Trophoblast cell (in vitro differentiated cells and primary cell): Measurements from ENCODE around the gene LHX2.
"Not testable (repeated sequence)": the region's sequence is repeated elsewhere in the genome, so short reads cannot be mapped to it uniquely, and the experiment has no call there.

Experiments
- DNase-seq, 2 donors: peaks; one replicate each; pipeline ENCODE4 v3.0.0-alpha.2; 2016
- H2AFZ ChIP-seq: 2 replicates; pipeline ENCODE4 v1.6.1; 2013; ENCODE audit warnings: low read length, moderate library complexity, mild to moderate bottlenecking; ENCODE audit not compliant: insufficient read depth, poor library complexity
- H2AK5ac ChIP-seq: 2 replicates; pipeline ENCODE4 v1.6.1; 2013; ENCODE audit warnings: mild to moderate bottlenecking, low read length
- H2BK120ac ChIP-seq: 2 replicates; pipeline ENCODE4 v1.6.1; 2013; ENCODE audit warnings: low read length, mild to moderate bottlenecking, moderate library complexity; ENCODE audit not compliant: insufficient read depth, poor library complexity
- H2BK12ac ChIP-seq: 2 replicates; pipeline ENCODE4 v1.6.1; 2013; ENCODE audit warnings: mild to moderate bottlenecking, low read length, moderate library complexity
- H2BK5ac ChIP-seq: 2 replicates; pipeline ENCODE4 v1.6.1; 2013; ENCODE audit warnings: low read length, low read depth, moderate library complexity, mild to moderate bottlenecking; ENCODE audit not compliant: poor library complexity
- H3K14ac ChIP-seq: 2 replicates; pipeline ENCODE4 v1.6.1; 2013; ENCODE audit warnings: mild to moderate bottlenecking, low read length
- H3K18ac ChIP-seq: 2 replicates; pipeline ENCODE4 v1.6.1; 2013; ENCODE audit warnings: mild to moderate bottlenecking, low read length
- H3K23ac ChIP-seq: 2 replicates; pipeline ENCODE4 v1.6.1; 2013; ENCODE audit warnings: low read length
- H3K27ac ChIP-seq: 2 replicates; pipeline ENCODE4 v1.5.1; 2013; ENCODE audit warnings: low read depth, mild to moderate bottlenecking, inconsistent platforms, low read length, moderate library complexity
- H3K27me3 ChIP-seq: 2 replicates; pipeline ENCODE4 v1.6.1; 2013; ENCODE audit warnings: inconsistent platforms, mild to moderate bottlenecking, low read length, moderate library complexity; ENCODE audit not compliant: insufficient read depth
- H3K36me3 ChIP-seq, 2 experiments: 1 replicate in 1 of 2; 2 replicates in 1 of 2; pipeline ENCODE4 v1.6.1; 2013; ENCODE audit warnings: low read length in 2 of 2, mild to moderate bottlenecking in 2 of 2, moderate library complexity in 1 of 2; ENCODE audit not compliant: insufficient read depth in 2 of 2, control insufficient read depth in 1 of 2
- H3K4ac ChIP-seq: 2 replicates; pipeline ENCODE4 v1.6.1; 2013; ENCODE audit warnings: low read depth, mild to moderate bottlenecking, low read length, moderate library complexity
- H3K4me1 ChIP-seq, 2 experiments: 1 replicate in 1 of 2; 2 replicates in 1 of 2; pipeline ENCODE4 v1.6.1; 2013; ENCODE audit warnings: low read length in 2 of 2, mild to moderate bottlenecking in 2 of 2, moderate library complexity in 1 of 2; ENCODE audit not compliant: insufficient read depth in 2 of 2, control insufficient read depth in 1 of 2
- H3K4me2 ChIP-seq: 2 replicates; pipeline ENCODE4 v1.6.1; 2013; ENCODE audit warnings: inconsistent platforms, mild to moderate bottlenecking, low read length, moderate library complexity
- H3K4me3 ChIP-seq: 2 replicates; pipeline ENCODE4 v1.5.1; 2013; ENCODE audit warnings: mild to moderate bottlenecking, low read depth, low read length, inconsistent platforms
- H3K79me1 ChIP-seq: one replicate; pipeline ENCODE4 v1.6.1; 2013; ENCODE audit warnings: low read length
- H3K79me2 ChIP-seq: 2 replicates; pipeline ENCODE4 v1.6.1; 2013; ENCODE audit warnings: low read length, mild to moderate bottlenecking; ENCODE audit not compliant: control insufficient read depth, insufficient read depth, poor library complexity
- H3K9ac ChIP-seq: 2 replicates; pipeline ENCODE4 v1.6.1; 2013; ENCODE audit warnings: mild to moderate bottlenecking, low read length
- H3K9me3 ChIP-seq: 2 replicates; pipeline ENCODE4 v1.6.1; 2013; ENCODE audit warnings: low read depth, mild to moderate bottlenecking, control low read depth, inconsistent platforms, low read length; ENCODE audit not compliant: insufficient read depth
- H4K12ac ChIP-seq: 2 replicates; pipeline ENCODE4 v1.6.1; 2013; ENCODE audit warnings: low read depth, mild to moderate bottlenecking, low read length, moderate library complexity
- H4K8ac ChIP-seq: 2 replicates; pipeline ENCODE4 v1.6.1; 2013; ENCODE audit warnings: low read depth, mild to moderate bottlenecking, low read length, moderate library complexity
- H4K91ac ChIP-seq: one replicate; pipeline ENCODE4 v1.6.1; 2013; ENCODE audit warnings: low read depth, mild to moderate bottlenecking, low read length, moderate library complexity
- WGBS: extraction: QIAGEN DNeasy Blood & Tissue Kit; methylation state at CpG from one replicate; pipeline ENCODE4 v1.1.7; 2013; ENCODE audit warnings: missing lambda C conversion rate; ENCODE audit not compliant: insufficient read length, insufficient coverage; ENCODE audit errors: extremely low coverage; 5-methylcytosine and 5-hydroxymethylcytosine counted together

The LHX2 gene

GRCh38 chr9:123976579-123976978 lies 35.0 kb upstream of the LHX2 start:
- H3K4me2 ChIP-seq, H4K12ac ChIP-seq, H2AFZ ChIP-seq, DNase-seq, H3K4me1 ChIP-seq, H3K14ac ChIP-seq, H3K4ac ChIP-seq, H2BK12ac ChIP-seq, H4K91ac ChIP-seq, H3K23ac ChIP-seq, H3K4me3 ChIP-seq, H2AK5ac ChIP-seq, H3K79me1 ChIP-seq, H3K9ac ChIP-seq, H3K27me3 ChIP-seq, H3K36me3 ChIP-seq, H3K27ac ChIP-seq, H2BK5ac ChIP-seq, H2BK120ac ChIP-seq, H3K18ac ChIP-seq, H4K8ac ChIP-seq, H3K79me2 ChIP-seq: not testable (repeated sequence)
- WGBS, result no CpG with 5 or more reads among the region's 9 CpGs
- peaks cover 16% of the 10 kb centered on the region for H3K9me3 ChIP-seq

DNA sequence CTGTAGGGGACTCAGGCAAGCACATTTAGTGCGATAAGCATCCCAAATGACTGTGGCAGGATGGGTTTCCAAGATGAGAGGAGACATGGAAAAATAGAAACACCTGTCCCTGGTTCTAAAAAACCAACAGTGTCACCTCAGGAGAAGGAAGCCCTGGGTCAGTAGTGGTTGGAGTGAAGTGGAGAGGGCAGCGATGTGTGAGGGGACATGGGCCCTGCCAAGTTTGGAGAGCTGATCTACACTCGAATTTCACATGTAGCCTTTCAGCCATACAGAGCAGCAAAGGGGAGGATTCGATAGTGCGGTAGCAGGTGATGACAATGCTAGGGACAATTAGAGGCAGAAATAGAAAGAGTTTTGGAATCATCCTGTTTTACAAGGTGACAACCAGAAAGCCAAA lies 32.6 kb upstream of the LHX2 start:
- Histone ChIP-seq H2BK5ac (no peak overlapping the region), H3K14ac (no peak overlapping the region), H3K36me3 (no peaks in the 10 kb centered on the region), H3K79me2 (no peaks in the 10 kb centered on the region), H3K4me3 (no peak overlapping the region), H3K9me3 (no peaks in the 10 kb centered on the region), H3K27ac (no peak overlapping the region), H3K18ac (no peak overlapping the region), H3K23ac (no peak overlapping the region), H3K9ac (no peak overlapping the region), H3K4me2 (no peak overlapping the region), H4K91ac (no peak overlapping the region), H3K4me1 (no peaks in the 10 kb centered on the region), H3K79me1 (no peaks in the 10 kb centered on the region), H3K27me3 (no peaks in the 10 kb centered on the region), H2BK120ac (no peak overlapping the region), H4K8ac (no peak overlapping the region), H2AK5ac (no peak overlapping the region), H4K12ac (no peak overlapping the region), H2BK12ac (no peak overlapping the region), H2AFZ (no peak overlapping the region), H3K4ac (no peak overlapping the region)
- no CpG with 5 or more reads among the region's 5 CpGs for WGBS
- DNase-seq, result no peak

GRCh38 chr9:123982535-123982934 lies 29.0 kb upstream of the LHX2 start:
- Histone ChIP-seq H3K4me1 (no peaks in the 10 kb centered on the region), H3K79me1 (no peaks in the 10 kb centered on the region), H3K4me3 (no peak overlapping the region), H3K36me3 (no peaks in the 10 kb centered on the region), H3K4me2 (no peak overlapping the region), H3K4ac (no peak overlapping the region), H3K14ac (no peak overlapping the region), H4K12ac (no peak overlapping the region), H4K8ac (no peak overlapping the region), H2AK5ac (no peak overlapping the region), H3K79me2 (no peaks in the 10 kb centered on the region), H3K9ac (no peak overlapping the region), H2BK12ac (no peak overlapping the region), H3K27ac (no peak overlapping the region), H3K18ac (no peak overlapping the region), H2BK120ac (no peak overlapping the region), H3K9me3 (no peaks in the 10 kb centered on the region), H3K27me3 (no peaks in the 10 kb centered on the region), H4K91ac (no peak overlapping the region), H3K23ac (no peak overlapping the region), H2BK5ac (no peak overlapping the region), H2AFZ (no peak overlapping the region)
- DNase-seq, result no peak
- no CpG with 5 or more reads among the region's 6 CpGs for WGBS

DNA sequence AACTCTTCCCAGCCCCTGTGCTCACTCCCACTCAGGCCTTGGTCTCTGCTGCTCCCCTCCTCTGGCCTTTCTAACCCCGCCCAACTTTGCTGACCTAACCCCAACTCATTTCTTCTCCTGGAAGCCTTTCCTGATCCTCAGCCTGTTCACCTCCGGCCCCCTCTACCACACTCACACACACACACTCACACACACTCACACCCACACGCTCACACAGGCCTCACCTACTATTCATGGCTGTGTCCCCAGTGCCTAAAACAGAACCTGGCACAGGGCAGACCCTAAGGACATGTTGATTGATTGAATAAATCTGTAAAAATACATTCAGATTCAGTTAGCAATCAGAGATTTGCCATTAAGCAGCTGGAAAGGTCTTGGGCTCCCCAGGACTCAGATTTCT lies 28.5 kb upstream of the LHX2 start:
- H2BK120ac ChIP-seq, result no peak overlapping the region
- H3K9ac ChIP-seq, result no peak overlapping the region
- no peak overlapping the region for H3K4me2 ChIP-seq
- H3K18ac ChIP-seq, result no peak overlapping the region
- no peak overlapping the region for H4K12ac ChIP-seq
- no peaks in the 10 kb centered on the region for H3K36me3 ChIP-seq
- no peaks in the 10 kb centered on the region for H3K79me2 ChIP-seq
- no peak overlapping the region for H2AK5ac ChIP-seq
- no peak overlapping the region for H4K8ac ChIP-seq
- H3K14ac ChIP-seq, result no peak overlapping the region
- no peaks in the 10 kb centered on the region for H3K79me1 ChIP-seq
- H3K4ac ChIP-seq, result no peak overlapping the region
- no CpG with 5 or more reads among the region's 3 CpGs for WGBS
- H3K27ac ChIP-seq, result no peak overlapping the region
- H2BK12ac ChIP-seq, result no peak overlapping the region
- H3K27me3 ChIP-seq, result no peaks in the 10 kb centered on the region
- no peak overlapping the region for H2AFZ ChIP-seq
- H4K91ac ChIP-seq, result no peak overlapping the region
- H3K9me3 ChIP-seq, result no peaks in the 10 kb centered on the region
- H3K4me3 ChIP-seq, result no peak overlapping the region
- H2BK5ac ChIP-seq, result no peak overlapping the region
- no peak overlapping the region for H3K23ac ChIP-seq
- no peak for DNase-seq
- no peaks in the 10 kb centered on the region for H3K4me1 ChIP-seq
